Liver (tissue), 9 donors: ENCODE data around the gene ZFAND3. TPM values are rescaled to one million over a fixed set of nuclear protein-coding genes. Genes with fewer than 3 reads are reported as not detected.

ENCODE experiments used
- DNase-seq: peaks from one replicate; pipeline ENCODE4 v3.0.0-alpha.2; 2017; ENCODE audit warnings: low spot score
- H3K27ac ChIP-seq, 2 donors: one replicate each; pipeline ENCODE4 v1.7.0; 2013; ENCODE audit warnings: inconsistent platforms in 2 of 2, low read length in 2 of 2, control low read depth in 1 of 2, low read depth in 1 of 2, mild to moderate bottlenecking in 1 of 2
- H3K27me3 ChIP-seq, 4 donors: one replicate each; pipeline versions ENCODE4 v1.6.1 to v1.7.0; 2013; ENCODE audit warnings: low read length in 3 of 4, inconsistent platforms in 1 of 4, mild to moderate bottlenecking in 1 of 4, moderate library complexity in 1 of 4; ENCODE audit not compliant: control insufficient read depth in 4 of 4, insufficient read depth in 4 of 4
- H3K36me3 ChIP-seq, 4 donors: one replicate each; pipeline versions ENCODE4 v1.6.1 to v1.7.0; 2013; ENCODE audit warnings: low read length in 3 of 4, mild to moderate bottlenecking in 3 of 4, low read depth in 1 of 4, moderate library complexity in 1 of 4; ENCODE audit not compliant: control insufficient read depth in 4 of 4, insufficient read depth in 3 of 4
- H3K4me1 ChIP-seq, 4 donors: one replicate each; pipeline versions ENCODE4 v1.6.1 to v1.7.0; 2013; ENCODE audit warnings: low read length in 3 of 4, mild to moderate bottlenecking in 3 of 4, moderate library complexity in 1 of 4; ENCODE audit not compliant: control insufficient read depth in 4 of 4, insufficient read depth in 4 of 4
- H3K4me3 ChIP-seq, 3 donors: one replicate each; pipeline versions ENCODE4 v1.6.1 to v1.7.0; 2013; ENCODE audit warnings: low read length in 3 of 3, control low read depth in 1 of 3, low read depth in 1 of 3, mild to moderate bottlenecking in 1 of 3
- H3K9ac ChIP-seq, 2 donors: one replicate each; pipeline ENCODE4 v1.7.0; 2013; ENCODE audit warnings: low read length in 2 of 2, mild to moderate bottlenecking in 2 of 2, moderate library complexity in 2 of 2, control low read depth in 1 of 2, low read depth in 1 of 2
- H3K9me3 ChIP-seq, 4 donors: one replicate each; pipeline versions ENCODE4 v1.6.1 to v1.7.0; 2013; ENCODE audit warnings: low read length in 3 of 4; ENCODE audit not compliant: control insufficient read depth in 4 of 4
- EGR1 ChIP-seq, 2 donors: IDR thresholded peaks; 2 replicates each; pipeline ENCODE4 v1.6.1; 2016 to 2018; ENCODE audit warnings: antibody characterized with exemption in 2 of 2, low read depth in 2 of 2
- FOXA1 ChIP-seq: IDR thresholded peaks from 2 replicates; pipeline ENCODE4 v1.6.1; 2016; ENCODE audit warnings: antibody characterized with exemption
- FOXA2 ChIP-seq: IDR thresholded peaks from 2 replicates; pipeline ENCODE4 v1.6.1; 2016; ENCODE audit warnings: antibody characterized with exemption
- GABPA ChIP-seq, 2 donors: IDR thresholded peaks in 1 of 2; conservative IDR thresholded peaks in 1 of 2; 2 replicates each; pipeline ENCODE4 v1.6.1; 2016; ENCODE audit warnings: antibody characterized with exemption in 2 of 2, mild to moderate bottlenecking in 1 of 2, moderate library complexity in 1 of 2
- HNF4A ChIP-seq, 2 donors: conservative IDR thresholded peaks; 2 replicates each; pipeline ENCODE4 v1.6.1; 2016; ENCODE audit warnings: antibody characterized with exemption in 2 of 2, mild to moderate bottlenecking in 2 of 2
- HNF4G ChIP-seq: IDR thresholded peaks from 2 replicates; pipeline ENCODE4 v1.6.1; 2016; ENCODE audit warnings: antibody characterized with exemption
- JUND ChIP-seq, 2 donors: IDR thresholded peaks; 2 replicates each; pipeline ENCODE4 v1.6.1; 2016; ENCODE audit warnings: antibody characterized with exemption in 2 of 2
- NR2F2 ChIP-seq: IDR thresholded peaks from 2 replicates; pipeline ENCODE4 v1.6.1; 2016; ENCODE audit warnings: antibody characterized with exemption
- RAD21 ChIP-seq, 2 donors: IDR thresholded peaks; 2 replicates each; pipeline ENCODE4 v1.6.1; 2016; ENCODE audit warnings: antibody characterized with exemption in 2 of 2, mild to moderate bottlenecking in 2 of 2
- RXRA ChIP-seq, 2 donors: IDR thresholded peaks; 2 replicates each; pipeline ENCODE4 v1.6.1; 2017 to 2018; ENCODE audit warnings: antibody characterized with exemption in 2 of 2, mild to moderate bottlenecking in 1 of 2
- SP1 ChIP-seq: IDR thresholded peaks from 2 replicates; pipeline ENCODE4 v1.6.1; 2018; ENCODE audit warnings: antibody characterized with exemption, mild to moderate bottlenecking
- TAF1 ChIP-seq: conservative IDR thresholded peaks from 2 replicates; pipeline ENCODE4 v1.6.1; 2016; ENCODE audit warnings: antibody characterized with exemption, mild to moderate bottlenecking
- YY1 ChIP-seq: IDR thresholded peaks from 2 replicates; pipeline ENCODE4 v1.6.1; 2016; ENCODE audit warnings: antibody characterized with exemption, mild to moderate bottlenecking
- WGBS: extraction: QIAGEN DNeasy Blood & Tissue Kit; methylation state at CpG from one replicate; pipeline ENCODE4 v1.1.7; 2013; 5-methylcytosine and 5-hydroxymethylcytosine counted together
- polyA plus RNA-seq, 2 donors: library from polyadenylated mRNA; stranded (reverse) in 1 of 2; unstranded in 1 of 2; fragments of 200-250 nt in 1 of 2; fragments of >200 nt in 1 of 2; fragmentation: Nextera tagmentation in 1 of 2; extraction: Ambion mirVana in 1 of 2; gene quantifications; one replicate each; pipeline versions ENCODE4 v1.2.1 to v1.2.3, GENCODE V29; 2013 to 2015
- total RNA-seq, 2 donors: library from RNA; depleted of rRNA; stranded (reverse); fragments of >200 nt; gene quantifications; one replicate each; pipeline ENCODE4 v1.2.3, GENCODE V29; 2014
- TF ChIP-seq, protein P1 (sequence below): fragments of 150-350 bp; IDR thresholded peaks from 2 replicates; pipeline ENCODE4 v1.5.1; 2017; ENCODE audit warnings: improper control_type of control experiment, low read depth, low read length; ENCODE audit not compliant: missing input control
- TF ChIP-seq, protein P2 (sequence below): IDR thresholded peaks from 2 replicates; pipeline ENCODE4 v1.6.1; 2016; ENCODE audit warnings: antibody characterized with exemption
- TF ChIP-seq, protein P3 (sequence below): IDR thresholded peaks from 2 replicates; pipeline ENCODE4 v1.6.1; 2016; ENCODE audit warnings: antibody characterized with exemption, mild to moderate bottlenecking
- TF ChIP-seq, protein P4 (sequence below): IDR thresholded peaks from 2 replicates; pipeline ENCODE4 v1.6.1; 2016; ENCODE audit warnings: antibody characterized with exemption
- TF ChIP-seq, protein P5 (sequence below): IDR thresholded peaks from 2 replicates; pipeline ENCODE4 v1.6.1; 2016; ENCODE audit warnings: antibody characterized with exemption
- donor health status: healthy.
- donor health status: healthy.
- donor health status: healthy.
- donor health status: healthy.
- donor health status: healthy.

The ZFAND3 gene
- total and polyA plus RNA-seq, 4 donors: 7.7 to 37.5 (median 23.1) TPM

DNA sequence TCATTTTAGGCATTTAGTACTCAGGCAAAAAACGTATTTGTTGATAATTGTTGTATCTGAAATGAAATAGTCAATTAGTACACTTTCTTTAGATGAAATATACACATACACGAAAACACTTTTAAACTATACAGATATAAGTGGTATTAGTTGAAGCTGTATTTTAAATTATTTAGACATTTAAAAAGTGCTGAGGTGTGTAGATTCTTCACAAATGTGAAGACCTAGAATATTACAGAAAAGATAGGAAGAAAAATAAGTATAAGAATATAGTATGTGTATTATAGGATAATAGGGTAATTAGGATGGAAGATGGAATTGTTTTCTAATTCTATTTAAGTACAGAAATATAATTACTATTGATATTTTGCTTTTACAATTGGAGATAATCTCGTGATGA lies 4.6 kb downstream of the ZFAND3 start:
- Histone ChIP-seq H3K4me3 (no peak overlapping the region), H3K9ac (no peak overlapping the region), H3K9me3 (no peaks in the 10 kb centered on the region), H3K27ac (no peak overlapping the region), H3K27me3 (no peaks in the 10 kb centered on the region), H3K4me1 (peaks cover 26 to 43% (median 35%) of the 10 kb centered on the region in 4 donors), H3K36me3 (no peaks in the 10 kb centered on the region)
- WGBS: 84% methylated on average over 3 of the region's 3 CpGs
- TF ChIP-seq SP1: no peak
- TF ChIP-seq, protein P1, sequence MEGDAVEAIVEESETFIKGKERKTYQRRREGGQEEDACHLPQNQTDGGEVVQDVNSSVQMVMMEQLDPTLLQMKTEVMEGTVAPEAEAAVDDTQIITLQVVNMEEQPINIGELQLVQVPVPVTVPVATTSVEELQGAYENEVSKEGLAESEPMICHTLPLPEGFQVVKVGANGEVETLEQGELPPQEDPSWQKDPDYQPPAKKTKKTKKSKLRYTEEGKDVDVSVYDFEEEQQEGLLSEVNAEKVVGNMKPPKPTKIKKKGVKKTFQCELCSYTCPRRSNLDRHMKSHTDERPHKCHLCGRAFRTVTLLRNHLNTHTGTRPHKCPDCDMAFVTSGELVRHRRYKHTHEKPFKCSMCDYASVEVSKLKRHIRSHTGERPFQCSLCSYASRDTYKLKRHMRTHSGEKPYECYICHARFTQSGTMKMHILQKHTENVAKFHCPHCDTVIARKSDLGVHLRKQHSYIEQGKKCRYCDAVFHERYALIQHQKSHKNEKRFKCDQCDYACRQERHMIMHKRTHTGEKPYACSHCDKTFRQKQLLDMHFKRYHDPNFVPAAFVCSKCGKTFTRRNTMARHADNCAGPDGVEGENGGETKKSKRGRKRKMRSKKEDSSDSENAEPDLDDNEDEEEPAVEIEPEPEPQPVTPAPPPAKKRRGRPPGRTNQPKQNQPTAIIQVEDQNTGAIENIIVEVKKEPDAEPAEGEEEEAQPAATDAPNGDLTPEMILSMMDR: no peak
- no peak for TF ChIP-seq GABPA (IDR thresholded peaks at IDR 0.05 in 1 of 2, conservative IDR thresholded peaks at IDR 0.05 in 1 of 2)
- no peak for TF ChIP-seq RAD21 (IDR thresholded peaks at IDR 0.05)
- TF ChIP-seq HNF4G: no peak
- TF ChIP-seq TAF1: no peak
- TF ChIP-seq FOXA1: no peak
- no peak for TF ChIP-seq HNF4A (conservative IDR thresholded peaks at IDR 0.05)
- TF ChIP-seq, protein P2, sequence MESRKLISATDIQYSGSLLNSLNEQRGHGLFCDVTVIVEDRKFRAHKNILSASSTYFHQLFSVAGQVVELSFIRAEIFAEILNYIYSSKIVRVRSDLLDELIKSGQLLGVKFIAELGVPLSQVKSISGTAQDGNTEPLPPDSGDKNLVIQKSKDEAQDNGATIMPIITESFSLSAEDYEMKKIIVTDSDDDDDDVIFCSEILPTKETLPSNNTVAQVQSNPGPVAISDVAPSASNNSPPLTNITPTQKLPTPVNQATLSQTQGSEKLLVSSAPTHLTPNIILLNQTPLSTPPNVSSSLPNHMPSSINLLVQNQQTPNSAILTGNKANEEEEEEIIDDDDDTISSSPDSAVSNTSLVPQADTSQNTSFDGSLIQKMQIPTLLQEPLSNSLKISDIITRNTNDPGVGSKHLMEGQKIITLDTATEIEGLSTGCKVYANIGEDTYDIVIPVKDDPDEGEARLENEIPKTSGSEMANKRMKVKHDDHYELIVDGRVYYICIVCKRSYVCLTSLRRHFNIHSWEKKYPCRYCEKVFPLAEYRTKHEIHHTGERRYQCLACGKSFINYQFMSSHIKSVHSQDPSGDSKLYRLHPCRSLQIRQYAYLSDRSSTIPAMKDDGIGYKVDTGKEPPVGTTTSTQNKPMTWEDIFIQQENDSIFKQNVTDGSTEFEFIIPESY: no peak
- TF ChIP-seq, protein P3, sequence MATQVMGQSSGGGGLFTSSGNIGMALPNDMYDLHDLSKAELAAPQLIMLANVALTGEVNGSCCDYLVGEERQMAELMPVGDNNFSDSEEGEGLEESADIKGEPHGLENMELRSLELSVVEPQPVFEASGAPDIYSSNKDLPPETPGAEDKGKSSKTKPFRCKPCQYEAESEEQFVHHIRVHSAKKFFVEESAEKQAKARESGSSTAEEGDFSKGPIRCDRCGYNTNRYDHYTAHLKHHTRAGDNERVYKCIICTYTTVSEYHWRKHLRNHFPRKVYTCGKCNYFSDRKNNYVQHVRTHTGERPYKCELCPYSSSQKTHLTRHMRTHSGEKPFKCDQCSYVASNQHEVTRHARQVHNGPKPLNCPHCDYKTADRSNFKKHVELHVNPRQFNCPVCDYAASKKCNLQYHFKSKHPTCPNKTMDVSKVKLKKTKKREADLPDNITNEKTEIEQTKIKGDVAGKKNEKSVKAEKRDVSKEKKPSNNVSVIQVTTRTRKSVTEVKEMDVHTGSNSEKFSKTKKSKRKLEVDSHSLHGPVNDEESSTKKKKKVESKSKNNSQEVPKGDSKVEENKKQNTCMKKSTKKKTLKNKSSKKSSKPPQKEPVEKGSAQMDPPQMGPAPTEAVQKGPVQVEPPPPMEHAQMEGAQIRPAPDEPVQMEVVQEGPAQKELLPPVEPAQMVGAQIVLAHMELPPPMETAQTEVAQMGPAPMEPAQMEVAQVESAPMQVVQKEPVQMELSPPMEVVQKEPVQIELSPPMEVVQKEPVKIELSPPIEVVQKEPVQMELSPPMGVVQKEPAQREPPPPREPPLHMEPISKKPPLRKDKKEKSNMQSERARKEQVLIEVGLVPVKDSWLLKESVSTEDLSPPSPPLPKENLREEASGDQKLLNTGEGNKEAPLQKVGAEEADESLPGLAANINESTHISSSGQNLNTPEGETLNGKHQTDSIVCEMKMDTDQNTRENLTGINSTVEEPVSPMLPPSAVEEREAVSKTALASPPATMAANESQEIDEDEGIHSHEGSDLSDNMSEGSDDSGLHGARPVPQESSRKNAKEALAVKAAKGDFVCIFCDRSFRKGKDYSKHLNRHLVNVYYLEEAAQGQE: no peak
- TF ChIP-seq NR2F2: no peak
- TF ChIP-seq JUND (IDR thresholded peaks at IDR 0.05): no peak
- no peak for TF ChIP-seq FOXA2
- TF ChIP-seq, protein P4, sequence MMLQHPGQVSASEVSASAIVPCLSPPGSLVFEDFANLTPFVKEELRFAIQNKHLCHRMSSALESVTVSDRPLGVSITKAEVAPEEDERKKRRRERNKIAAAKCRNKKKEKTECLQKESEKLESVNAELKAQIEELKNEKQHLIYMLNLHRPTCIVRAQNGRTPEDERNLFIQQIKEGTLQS: no peak
- no peak for TF ChIP-seq YY1
- TF ChIP-seq, protein P5, sequence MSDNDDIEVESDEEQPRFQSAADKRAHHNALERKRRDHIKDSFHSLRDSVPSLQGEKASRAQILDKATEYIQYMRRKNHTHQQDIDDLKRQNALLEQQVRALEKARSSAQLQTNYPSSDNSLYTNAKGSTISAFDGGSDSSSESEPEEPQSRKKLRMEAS: no peak
- TF ChIP-seq EGR1 (IDR thresholded peaks at IDR 0.05; ENCODE audit: low read depth in 2 of 2): no peak
- no peak for TF ChIP-seq RXRA (IDR thresholded peaks at IDR 0.05)
- DNase-seq: no peak
